ENCODE data around the gene AANAT. TPM values are rescaled to one million over a fixed set of nuclear protein-coding genes. Genes with fewer than 3 reads are reported as not detected.

Gene AANAT
- total RNA-seq, 4 donors from 2014 or later, result not detected

DNA sequence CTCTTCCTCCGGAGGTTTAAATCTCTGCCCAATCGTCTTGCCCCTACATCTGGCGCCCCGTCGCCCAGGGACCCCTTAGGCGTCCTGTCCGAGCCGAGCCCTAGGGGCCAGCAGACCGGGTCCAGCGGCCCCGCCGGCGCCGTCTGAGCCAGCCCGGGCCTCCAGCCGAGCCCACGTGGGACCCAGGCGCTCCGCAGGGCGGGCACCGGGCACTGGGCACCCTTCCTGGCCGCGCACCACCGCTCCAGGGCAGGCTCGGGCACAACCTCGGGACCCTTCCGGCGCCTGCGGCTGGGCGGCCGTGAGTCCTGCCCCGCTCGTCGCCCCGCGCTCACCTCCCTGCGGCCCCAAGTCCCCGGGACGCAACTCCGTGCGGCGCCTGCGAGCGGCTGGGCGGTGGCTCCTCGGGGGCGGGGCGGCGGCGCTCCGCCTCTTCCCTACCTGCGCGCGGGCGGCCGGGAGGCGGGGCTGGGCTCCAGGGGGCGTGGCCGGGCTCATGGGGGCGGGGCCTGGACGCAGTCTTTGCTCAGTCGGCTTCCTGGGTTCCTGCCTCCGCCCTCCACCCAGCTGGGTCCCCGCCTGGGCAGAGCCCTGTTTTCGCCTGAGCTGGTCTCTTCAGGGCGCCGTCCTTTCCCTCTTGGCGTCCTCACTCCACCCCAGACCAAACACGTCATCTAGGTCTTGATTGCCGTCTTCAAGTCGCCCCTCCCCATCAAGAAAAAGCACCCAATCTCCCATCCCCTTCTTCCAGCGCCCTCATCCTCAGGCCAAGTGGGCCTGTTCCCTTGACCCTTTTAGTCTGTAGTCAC, 33.8 kb downstream of the AANAT start, which contains the start of gene RHBDF2:
RHBDF2 (minus strand) TSS at position 406 of the 809 bp plus-strand sequence. CDS start 19,899 bp downstream, outside the sequence.
- intact Hi-C loops (cut with DNase I; ENCODE audit: low total_unique reads), result no loop called here

DNA sequence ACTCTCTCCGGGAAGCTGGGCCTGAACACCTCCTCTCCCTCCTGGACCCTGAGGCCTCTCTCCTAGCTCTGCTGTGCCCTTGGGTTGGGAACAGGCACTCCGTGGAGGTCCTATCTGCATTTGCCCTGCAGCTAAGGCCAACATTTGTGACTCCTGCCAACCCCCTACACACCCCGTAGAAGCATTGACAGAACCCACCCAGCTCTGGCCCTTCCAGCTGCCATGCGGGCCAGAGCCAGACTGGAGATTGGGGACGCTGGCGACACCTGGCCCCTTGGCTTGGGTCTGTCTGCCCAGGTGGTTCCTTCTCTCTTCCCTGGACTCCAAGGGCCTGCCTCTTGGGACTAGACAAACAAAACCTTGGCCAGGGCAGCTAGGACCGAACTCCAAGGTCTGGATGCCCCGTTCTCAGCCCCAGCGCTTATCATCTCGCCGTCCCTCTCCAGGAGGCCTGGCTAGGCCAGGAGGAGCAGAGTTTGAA, 34.5 kb downstream of the AANAT start:
- no peak for DNase-seq
- no peaks in the 10 kb centered on the region for H3K36me3 ChIP-seq
- H3K27me3 ChIP-seq, result no peaks in the 10 kb centered on the region
- H3K27ac ChIP-seq, result peak overlapping the region in 1 of 2 donors; percentile 53
- H3K9me3 ChIP-seq, result no peaks in the 10 kb centered on the region
- H3K4me1 ChIP-seq, result peaks cover 0 to 4% of the 10 kb centered on the region in 2 donors
- no peak for TF ChIP-seq POLR2A (IDR thresholded peaks at IDR 0.05)
- TF ChIP-seq, protein P1, sequence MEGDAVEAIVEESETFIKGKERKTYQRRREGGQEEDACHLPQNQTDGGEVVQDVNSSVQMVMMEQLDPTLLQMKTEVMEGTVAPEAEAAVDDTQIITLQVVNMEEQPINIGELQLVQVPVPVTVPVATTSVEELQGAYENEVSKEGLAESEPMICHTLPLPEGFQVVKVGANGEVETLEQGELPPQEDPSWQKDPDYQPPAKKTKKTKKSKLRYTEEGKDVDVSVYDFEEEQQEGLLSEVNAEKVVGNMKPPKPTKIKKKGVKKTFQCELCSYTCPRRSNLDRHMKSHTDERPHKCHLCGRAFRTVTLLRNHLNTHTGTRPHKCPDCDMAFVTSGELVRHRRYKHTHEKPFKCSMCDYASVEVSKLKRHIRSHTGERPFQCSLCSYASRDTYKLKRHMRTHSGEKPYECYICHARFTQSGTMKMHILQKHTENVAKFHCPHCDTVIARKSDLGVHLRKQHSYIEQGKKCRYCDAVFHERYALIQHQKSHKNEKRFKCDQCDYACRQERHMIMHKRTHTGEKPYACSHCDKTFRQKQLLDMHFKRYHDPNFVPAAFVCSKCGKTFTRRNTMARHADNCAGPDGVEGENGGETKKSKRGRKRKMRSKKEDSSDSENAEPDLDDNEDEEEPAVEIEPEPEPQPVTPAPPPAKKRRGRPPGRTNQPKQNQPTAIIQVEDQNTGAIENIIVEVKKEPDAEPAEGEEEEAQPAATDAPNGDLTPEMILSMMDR (IDR thresholded peaks at IDR 0.05), result no peak
- peak overlapping the region in 1 of 2 donors; percentile 52 for H3K4me3 ChIP-seq
- intact Hi-C loops (cut with DNase I; ENCODE audit: low total_unique reads), result no loop called here

More for the DNA sequence above, 33.8 kb downstream of the AANAT start, which contains the start of gene RHBDF2:
- H3K4me3 ChIP-seq, result peak within 1 kb of the TSS; percentile 10 to 52
- DNase-seq, result peak; percentile 78 to 89
- TF ChIP-seq, protein P1 (IDR thresholded peaks at IDR 0.05), result no peak
- TF ChIP-seq POLR2A (IDR thresholded peaks at IDR 0.05), result peak; percentile 61 to 71
- peaks cover 0 to 4% of the 10 kb centered on the region in 2 donors for H3K4me1 ChIP-seq
- H3K9me3 ChIP-seq, result no peaks in the 10 kb centered on the region
- H3K27ac ChIP-seq, result peak within 1 kb of the TSS; percentile 53 to 66
- H3K27me3 ChIP-seq, result no peaks in the 10 kb centered on the region
- no peaks in the 10 kb centered on the region for H3K36me3 ChIP-seq

DNA sequence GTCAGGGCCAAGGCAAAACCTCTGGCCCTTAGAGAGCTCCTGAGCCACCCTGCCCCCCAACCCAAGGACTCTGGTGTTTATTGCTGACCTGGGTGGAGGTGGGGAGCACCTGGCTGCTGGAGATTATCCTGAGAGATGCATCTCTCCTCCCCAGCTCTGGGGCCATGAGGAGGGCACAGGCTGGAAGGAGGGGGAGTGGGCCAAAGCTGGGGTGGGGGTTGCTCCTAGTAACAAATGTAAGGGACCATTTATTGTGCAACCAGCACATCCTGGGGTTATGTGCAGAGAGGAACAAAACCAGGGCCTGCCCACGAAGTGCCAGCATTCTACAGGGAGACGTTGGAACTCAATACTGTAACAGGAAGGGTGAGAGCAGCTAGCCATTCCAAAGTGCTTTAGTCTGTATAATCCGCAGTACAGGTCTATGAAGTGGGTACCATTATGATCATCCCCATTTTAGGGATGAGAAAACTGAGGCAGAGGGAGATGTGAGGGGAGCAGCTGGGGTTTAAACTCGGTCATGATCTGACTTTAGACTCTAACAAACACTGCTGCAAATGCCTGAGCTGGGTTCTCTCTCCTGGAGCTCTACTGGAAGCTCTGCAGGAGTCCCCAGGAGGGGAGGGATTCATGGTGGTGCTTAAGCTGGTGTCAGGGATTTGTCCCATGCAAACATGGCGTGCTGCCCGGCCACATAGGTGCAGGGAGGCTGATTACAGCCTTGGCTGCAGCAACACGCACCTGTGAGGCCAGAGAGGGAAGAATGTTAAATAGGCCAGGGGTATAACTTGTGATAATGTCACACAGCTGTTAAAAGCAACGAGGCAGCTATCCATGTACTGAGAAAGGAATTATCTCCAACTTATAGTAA, 35.2 kb downstream of the AANAT start:
- H3K4me1 ChIP-seq, result peaks cover 0 to 4% of the 10 kb centered on the region in 2 donors
- no peaks in the 10 kb centered on the region for H3K36me3 ChIP-seq
- intact Hi-C loops (cut with DNase I; ENCODE audit: low total_unique reads), result no loop called here
- DNase-seq, result no peak
- H3K9me3 ChIP-seq, result no peaks in the 10 kb centered on the region
- H3K27me3 ChIP-seq, result no peaks in the 10 kb centered on the region
- H3K4me3 ChIP-seq, result no peak overlapping the region
- TF ChIP-seq POLR2A (IDR thresholded peaks at IDR 0.05), result no peak
- TF ChIP-seq, protein P1 (IDR thresholded peaks at IDR 0.05), result no peak
- no peak overlapping the region for H3K27ac ChIP-seq

DNA sequence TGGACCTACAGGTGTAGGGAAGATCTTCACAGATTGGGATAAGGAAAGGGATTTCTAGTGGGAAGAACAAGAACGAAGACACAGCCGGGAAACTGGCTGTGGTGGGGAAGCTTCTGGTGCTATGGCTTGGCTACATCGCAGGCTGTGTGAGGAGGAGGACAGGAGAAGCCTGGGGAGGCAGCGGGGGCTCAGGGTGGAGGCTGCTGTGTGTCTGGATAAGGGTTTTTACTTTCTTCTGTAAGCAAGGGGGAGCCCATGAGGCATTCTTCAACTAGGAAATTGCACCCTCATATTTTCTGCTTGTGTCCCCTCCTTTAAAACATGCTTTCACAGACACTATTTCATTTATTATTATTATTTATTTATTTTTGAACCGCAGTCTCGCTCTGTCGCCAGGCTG, 36.7 kb downstream of the AANAT start:
- no peaks in the 10 kb centered on the region for H3K36me3 ChIP-seq
- H3K27ac ChIP-seq, result no peak overlapping the region
- H3K9me3 ChIP-seq, result no peaks in the 10 kb centered on the region
- no peaks in the 10 kb centered on the region for H3K4me1 ChIP-seq
- intact Hi-C loops (cut with DNase I; ENCODE audit: low total_unique reads), result no loop called here
- H3K27me3 ChIP-seq, result no peaks in the 10 kb centered on the region
- H3K4me3 ChIP-seq, result no peak overlapping the region
- TF ChIP-seq, protein P1 (IDR thresholded peaks at IDR 0.05), result no peak
- no peak for TF ChIP-seq POLR2A (IDR thresholded peaks at IDR 0.05)
- no peak for DNase-seq

All from uterus (tissue), 4 donors.